NCI-H526 treated with DMSO at 0.1 percent for 48 hours (cell line): ENCODE results near the gene TNFRSF14.
A peak's percentile ranks its signal among the peaks of the same experiment; 100 is the strongest.
"Not testable (repeated sequence)": the region's sequence is repeated elsewhere in the genome, so short reads cannot be mapped to it uniquely, and the experiment has no call there.

ENCODE experiments used
- DNase-seq: peaks from one replicate; lab custom pipeline; 2025; lab: John Stamatoyannopoulos, UW

The TNFRSF14 gene

GRCh38 chr1:2569060-2569459 lies 12.9 kb downstream of the TNFRSF14 start:
- DNase-seq = no peak

- not testable (repeated sequence) for DNase-seq
These were observed 13.5 kb downstream of the TNFRSF14 start for GRCh38 chr1:2569703-2570102.

- DNase-seq = no peak
These were observed 14.2 kb downstream of the TNFRSF14 start for GRCh38 chr1:2570332-2570731.

- no peak for DNase-seq
These were observed 15.2 kb downstream of the TNFRSF14 start for GRCh38 chr1:2571348-2571747.

- no peak for DNase-seq
These were observed 17.2 kb downstream of the TNFRSF14 start for GRCh38 chr1:2573250-2573920.

- DNase-seq = no peak
These were observed 18.2 kb downstream of the TNFRSF14 start for GRCh38 chr1:2574350-2574749.

GRCh38 chr1:2575801-2576663 lies 19.9 kb downstream of the TNFRSF14 start:
- no peak for DNase-seq

- not testable (repeated sequence) for DNase-seq
These were observed 21.4 kb downstream of the TNFRSF14 start for GRCh38 chr1:2577565-2578075.

GRCh38 chr1:2578758-2579118 lies 22.6 kb downstream of the TNFRSF14 start:
- no peak for DNase-seq

- DNase-seq = no peak
These were observed 24.5 kb downstream of the TNFRSF14 start for GRCh38 chr1:2580691-2581090.

GRCh38 chr1:2582391-2582790 lies 26.2 kb downstream of the TNFRSF14 start:
- DNase-seq = no peak

GRCh38 chr1:2583331-2583791 lies 27.2 kb downstream of the TNFRSF14 start:
- DNase-seq = no peak

GRCh38 chr1:2583871-2584351 lies 27.7 kb downstream of the TNFRSF14 start:
- no peak for DNase-seq

- no peak for DNase-seq
These were observed 28.6 kb downstream of the TNFRSF14 start for GRCh38 chr1:2584686-2585317.

- no peak for DNase-seq
These were observed 29.3 kb downstream of the TNFRSF14 start for GRCh38 chr1:2585318-2586092.

- peak; percentile 90 for DNase-seq
These were observed 30.2 kb downstream of the TNFRSF14 start, which contains the start of gene PRXL2B for GRCh38 chr1:2586154-2587070. TSS of gene PRXL2B (plus strand) at chr1:2586777. CDS start at chr1:2586886, 109 bp downstream.

GRCh38 chr1:2587071-2587859 lies 31.1 kb downstream of the TNFRSF14 start:
- DNase-seq = no peak

GRCh38 chr1:2587860-2588571 lies 31.8 kb downstream of the TNFRSF14 start:
- DNase-seq = no peak
